PC-9 (cell line): ENCODE results near the gene ACTN1. TPM values are rescaled to one million over a fixed set of nuclear protein-coding genes. Genes with fewer than 3 reads are reported as not detected.

Experiments
- BruUV-seq: library from RNA; stranded (reverse); fragments of 400-500 nt; replicated peaks from 2 replicates; lab custom pipeline; 2021; lab: Mats Ljungman, UMichigan
- CTCF ChIA-PET: fragments of 300-600 bp; sonication (Branson Sonifier 250); formaldehyde crosslinking; loops from one replicate; lab custom pipeline; 2022; ENCODE audit warnings: antibody characterized with exemption; lab: Charles Lee
- POLR2A ChIA-PET: fragments of 300-600 bp; sonication (Branson Sonifier 250); formaldehyde crosslinking; loops from one replicate; lab custom pipeline; 2022; ENCODE audit warnings: antibody characterized with exemption; ENCODE audit not compliant: unreplicated experiment; lab: Charles Lee
- DNase-seq, 2 experiments: peaks; one replicate each; pipeline versions ENCODE4 v3.0.0 to v3.0.0-alpha.2; 2015 to 2022; ENCODE audit warnings: mixed read lengths in 1 of 2
- H2AFZ ChIP-seq: fragments of 200-600 bp; sonication (generic); 2 replicates; pipeline ENCODE4 v1.8.1; 2017; ENCODE audit warnings: antibody characterized with exemption
- H3F3A ChIP-seq: fragments of 200-600 bp; sonication (generic); 2 replicates; pipeline ENCODE4 v1.8.1; 2017; ENCODE audit warnings: antibody characterized with exemption, mild to moderate bottlenecking, low read depth; ENCODE audit not compliant: insufficient read depth
- H3K27ac ChIP-seq: fragments of 200-600 bp; sonication (generic); 2 replicates; pipeline ENCODE4 v1.6.1; 2016; ENCODE audit warnings: mixed run types
- H3K27me3 ChIP-seq: fragments of 200-600 bp; sonication (generic); 2 replicates; pipeline ENCODE4 v1.6.1; 2016; ENCODE audit warnings: low read depth, mixed run types; ENCODE audit not compliant: insufficient read depth
- H3K36me3 ChIP-seq: fragments of 200-600 bp; sonication (generic); 2 replicates; pipeline ENCODE4 v1.6.1; 2016; ENCODE audit warnings: low read depth, mixed run types
- H3K4me1 ChIP-seq: fragments of 200-600 bp; sonication (generic); replicated peaks from 2 replicates; pipeline ENCODE4 v1.6.1; 2016; ENCODE audit warnings: mixed run types; ENCODE audit not compliant: insufficient read depth
- H3K4me2 ChIP-seq: fragments of 200-600 bp; sonication (generic); 2 replicates; pipeline ENCODE4 v1.6.1; 2017; ENCODE audit warnings: mixed run types
- H3K4me3 ChIP-seq: fragments of 200-600 bp; sonication (generic); 2 replicates; pipeline ENCODE4 v1.6.1; 2016; ENCODE audit warnings: mixed run types
- H3K79me2 ChIP-seq: fragments of 200-600 bp; sonication (generic); 2 replicates; pipeline ENCODE4 v1.6.1; 2017; ENCODE audit warnings: low read depth, mixed run types
- H3K9me2 ChIP-seq: fragments of 200-600 bp; sonication (generic); 2 replicates; pipeline ENCODE4 v1.8.1; 2017; ENCODE audit warnings: mild to moderate bottlenecking; ENCODE audit not compliant: insufficient read depth
- H3K9me3 ChIP-seq: fragments of 200-600 bp; sonication (generic); 2 replicates; pipeline ENCODE4 v1.8.1; 2016; ENCODE audit warnings: low read depth; ENCODE audit not compliant: insufficient read depth
- H4K20me1 ChIP-seq: fragments of 200-600 bp; sonication (generic); 2 replicates; pipeline ENCODE4 v1.8.1; 2017; ENCODE audit not compliant: insufficient read depth
- EZH2 ChIP-seq: fragments of 200-600 bp; sonication (generic); IDR thresholded peaks from 2 replicates; pipeline ENCODE4 v1.8.0; 2017; ENCODE audit warnings: antibody characterized with exemption, low read depth
- intact Hi-C: fragments of 100-400 bp; cut with micrococcal nuclease; formaldehyde crosslinking; loops from one replicate; pipeline ENCODE4 v1.10.0; 2022; ENCODE audit not compliant: unreplicated experiment
- total RNA-seq: library from RNA; stranded (reverse); gene quantifications from 2 replicates; pipeline ENCODE4 v1.2.3, GENCODE V29; 2021
- TF ChIP-seq, protein P1 (sequence below): fragments of 200-600 bp; sonication (generic); conservative IDR thresholded peaks from 2 replicates; pipeline ENCODE4 v1.6.1; 2017; ENCODE audit warnings: mixed run types, antibody characterized with exemption, mild to moderate bottlenecking, moderate library complexity

The ACTN1 gene
- total RNA-seq, 1 experiment from 2014 or later = 314 TPM

DNA sequence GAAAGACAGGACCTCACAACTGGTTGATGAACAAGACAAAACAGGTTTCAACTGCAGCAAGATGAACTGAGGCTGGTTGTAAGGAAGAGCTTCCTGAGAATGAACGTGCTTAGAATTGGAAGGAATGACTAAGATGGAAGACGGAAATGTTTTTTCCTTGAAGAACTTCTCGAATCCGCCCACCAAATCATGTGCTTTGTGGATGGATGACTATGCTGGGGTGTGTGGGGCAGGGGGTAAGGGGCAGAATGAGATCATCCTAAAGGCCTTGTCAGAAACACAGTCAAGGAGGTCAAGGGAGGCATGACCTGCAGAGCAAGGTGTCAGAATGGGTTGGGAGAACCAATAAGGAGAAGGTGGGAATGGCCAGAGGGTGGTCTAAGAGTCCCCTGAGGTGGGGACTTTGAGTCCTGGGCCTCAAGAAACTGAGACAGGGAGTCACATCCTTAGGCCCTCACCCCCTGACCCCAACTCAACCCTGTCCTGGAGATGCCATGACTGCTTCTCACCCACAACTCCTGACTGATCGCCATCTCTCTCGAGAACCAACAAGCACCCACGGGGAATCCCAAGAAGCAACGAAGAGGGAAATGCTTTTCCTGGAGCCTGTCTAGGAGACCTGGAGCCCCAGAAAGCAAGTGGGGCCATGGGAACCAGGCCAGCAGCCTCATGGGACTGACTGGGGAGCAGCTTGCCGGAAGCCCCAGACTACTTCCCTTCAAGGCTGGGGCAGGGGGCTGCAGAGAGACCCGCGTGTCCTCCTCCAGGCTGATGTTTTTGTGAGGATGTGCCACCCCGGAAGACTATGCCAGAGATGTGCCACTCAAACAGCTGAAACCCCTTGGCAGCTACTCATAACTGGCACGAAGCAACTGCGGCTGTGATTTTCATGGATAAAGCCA lies 84.0 kb downstream of the ACTN1 start:
- no peak overlapping the region for H3K4me3 ChIP-seq
- ChIA-PET POLR2A (no interaction called here), CTCF (no interaction called here)
- H2AFZ ChIP-seq = no peak overlapping the region
- H3K27ac ChIP-seq = no peak overlapping the region
- TF ChIP-seq, protein P1, sequence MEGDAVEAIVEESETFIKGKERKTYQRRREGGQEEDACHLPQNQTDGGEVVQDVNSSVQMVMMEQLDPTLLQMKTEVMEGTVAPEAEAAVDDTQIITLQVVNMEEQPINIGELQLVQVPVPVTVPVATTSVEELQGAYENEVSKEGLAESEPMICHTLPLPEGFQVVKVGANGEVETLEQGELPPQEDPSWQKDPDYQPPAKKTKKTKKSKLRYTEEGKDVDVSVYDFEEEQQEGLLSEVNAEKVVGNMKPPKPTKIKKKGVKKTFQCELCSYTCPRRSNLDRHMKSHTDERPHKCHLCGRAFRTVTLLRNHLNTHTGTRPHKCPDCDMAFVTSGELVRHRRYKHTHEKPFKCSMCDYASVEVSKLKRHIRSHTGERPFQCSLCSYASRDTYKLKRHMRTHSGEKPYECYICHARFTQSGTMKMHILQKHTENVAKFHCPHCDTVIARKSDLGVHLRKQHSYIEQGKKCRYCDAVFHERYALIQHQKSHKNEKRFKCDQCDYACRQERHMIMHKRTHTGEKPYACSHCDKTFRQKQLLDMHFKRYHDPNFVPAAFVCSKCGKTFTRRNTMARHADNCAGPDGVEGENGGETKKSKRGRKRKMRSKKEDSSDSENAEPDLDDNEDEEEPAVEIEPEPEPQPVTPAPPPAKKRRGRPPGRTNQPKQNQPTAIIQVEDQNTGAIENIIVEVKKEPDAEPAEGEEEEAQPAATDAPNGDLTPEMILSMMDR = no peak
- no peak for TF ChIP-seq EZH2
- no peaks in the 10 kb centered on the region for H3K9me3 ChIP-seq
- peaks cover 9% of the 10 kb centered on the region; the same call in 1 of the 2 replicates for H4K20me1 ChIP-seq
- peaks cover 55% of the 10 kb centered on the region for H3K36me3 ChIP-seq
- no peak for DNase-seq
- no peaks in the 10 kb centered on the region for H3K79me2 ChIP-seq
- no peak overlapping the region for H3K4me2 ChIP-seq
- H3F3A ChIP-seq = peaks cover 24% of the 10 kb centered on the region; the same call in 1 of the 2 replicates
- BruUV-seq = no TSS peak
- H3K4me1 ChIP-seq = no peaks in the 10 kb centered on the region
- H3K27me3 ChIP-seq = no peaks in the 10 kb centered on the region
- H3K9me2 ChIP-seq = no peaks in the 10 kb centered on the region
- intact Hi-C loops = no loop called here

- no peak overlapping the region for H2AFZ ChIP-seq
- no TSS peak for BruUV-seq
- H3K9me2 ChIP-seq = no peaks in the 10 kb centered on the region
- peaks cover 28% of the 10 kb centered on the region; the same call in 1 of the 2 replicates for H3F3A ChIP-seq
- peaks cover 14% of the 10 kb centered on the region; the same call in 1 of the 2 replicates for H4K20me1 ChIP-seq
- no peaks in the 10 kb centered on the region for H3K79me2 ChIP-seq
- H3K4me2 ChIP-seq = no peak overlapping the region
- no peaks in the 10 kb centered on the region for H3K4me1 ChIP-seq
- H3K9me3 ChIP-seq = no peaks in the 10 kb centered on the region
- CTCF ChIA-PET = no interaction called here
- H3K27me3 ChIP-seq = no peaks in the 10 kb centered on the region
- peaks cover 63% of the 10 kb centered on the region for H3K36me3 ChIP-seq
- H3K27ac ChIP-seq = no peak overlapping the region
- POLR2A ChIA-PET = no interaction called here
- TF ChIP-seq, protein P1 = no peak
- TF ChIP-seq EZH2 = no peak
- no peak for DNase-seq
- no peak overlapping the region for H3K4me3 ChIP-seq
- intact Hi-C loops = no loop called here
These were observed 85.0 kb downstream of the ACTN1 start for GRCh38 chr14:68894123-68894522.

DNA sequence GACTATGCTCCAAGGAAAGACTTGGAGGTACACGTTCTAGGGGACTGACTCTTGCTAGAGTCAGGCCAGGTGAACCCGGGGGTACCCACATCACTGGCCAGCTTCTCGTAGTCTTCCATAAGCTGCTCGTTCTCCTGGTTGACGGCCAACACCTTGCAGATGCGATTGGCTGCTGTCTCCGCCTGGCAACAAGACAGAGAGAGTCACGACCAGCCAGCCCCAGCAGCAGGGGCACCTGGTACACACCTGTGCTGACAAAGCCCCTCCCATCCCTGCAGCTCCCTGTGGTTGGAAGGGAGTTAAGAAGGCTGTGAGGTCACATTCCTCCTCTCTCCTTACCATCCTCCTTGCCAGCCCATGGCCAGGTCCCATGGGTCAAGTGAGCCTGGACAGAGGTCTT lies 85.5 kb downstream of the ACTN1 start:
- TF ChIP-seq, protein P1 = no peak
- no peak for TF ChIP-seq EZH2
- Histone ChIP-seq H3K9me2 (no peaks in the 10 kb centered on the region), H4K20me1 (peaks cover 14% of the 10 kb centered on the region; the same call in 1 of the 2 replicates), H3K4me2 (no peak overlapping the region), H3K4me1 (no peaks in the 10 kb centered on the region), H3K79me2 (no peaks in the 10 kb centered on the region), H3K4me3 (no peak overlapping the region), H3K36me3 (peaks cover 68% of the 10 kb centered on the region), H3F3A (peaks cover 28% of the 10 kb centered on the region; the same call in 1 of the 2 replicates), H2AFZ (no peak overlapping the region), H3K9me3 (no peaks in the 10 kb centered on the region), H3K27me3 (no peaks in the 10 kb centered on the region), H3K27ac (no peak overlapping the region)
- no peak for DNase-seq
- CTCF ChIA-PET = interaction anchor here (0.5 kb wide), 1 partner anchor 138 kb away, joined by 4 read pairs; no protein-coding TSS in a partner anchor
- intact Hi-C loops = no loop called here
- no TSS peak for BruUV-seq
- POLR2A ChIA-PET = no interaction called here
